ENCODE measurements around the gene SIDT1.

GRCh38 chr3:113628788-113629187, 96.4 kb downstream of the SIDT1 start:
- TF ChIP-seq POLR2AphosphoS5 (IDR thresholded peaks at IDR 0.05; ENCODE audit: low read depth, low read length) (no peak), POLR2A (IDR thresholded peaks at IDR 0.05; ENCODE audit: low read depth, low read length) (no peak), TAF1 (IDR thresholded peaks at IDR 0.05; ENCODE audit: borderline replicate concordance, low read depth, low read length) (no peak)
